ENCODE measurements around the gene ANXA2R.
"Not testable (repeated sequence)": the region's sequence is repeated elsewhere in the genome, so short reads cannot be mapped to it uniquely, and the experiment has no call there.

ANXA2R gene

DNA sequence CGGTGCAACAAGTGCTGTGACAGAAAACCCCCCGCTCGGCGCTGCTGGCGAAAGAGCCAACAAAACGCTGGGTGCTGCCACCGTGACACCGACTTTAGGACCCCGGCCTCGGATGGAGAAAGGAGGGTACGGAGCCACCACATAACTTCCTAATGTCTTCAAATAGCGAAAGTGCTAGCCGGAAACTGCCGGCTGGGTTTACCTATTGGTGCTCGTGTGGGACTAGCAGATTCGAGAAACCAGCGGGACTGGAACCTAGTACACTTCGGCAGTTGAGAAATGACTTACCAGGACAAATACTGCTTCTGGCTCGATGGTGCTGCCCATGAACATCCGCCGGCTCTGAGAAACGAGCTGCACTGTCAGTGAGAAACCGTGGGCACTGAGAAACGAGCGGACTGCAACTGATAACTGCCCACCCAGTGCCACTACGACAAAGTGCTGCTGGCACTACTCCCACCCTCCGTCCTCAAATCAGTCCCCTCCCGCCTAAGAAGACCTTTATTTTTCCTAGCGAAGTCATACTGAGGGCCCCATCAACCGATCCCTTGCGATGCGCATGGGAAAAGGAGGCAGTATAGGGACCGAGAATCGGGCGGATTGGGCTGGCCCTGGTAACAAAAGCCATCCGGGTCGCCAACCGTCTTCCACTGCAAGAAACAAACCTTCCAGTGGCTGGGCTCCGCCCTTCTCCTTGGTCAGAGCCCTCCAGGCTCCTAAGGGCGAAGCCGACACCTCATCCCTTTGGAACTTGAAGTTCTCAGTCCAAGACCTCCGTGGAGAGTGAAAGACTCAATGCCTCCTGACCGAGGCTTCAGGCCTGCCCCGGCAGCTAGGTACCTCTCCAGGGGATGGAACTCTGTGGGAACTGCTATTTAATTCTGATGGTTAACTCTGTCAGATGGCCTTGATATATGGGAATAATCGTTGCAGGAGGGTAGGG is 27.0 kb upstream of the ANXA2R start:
- peak overlapping the region; percentile 70 for H3K4me3 ChIP-seq (ENCODE audit: low read length)

DNA sequence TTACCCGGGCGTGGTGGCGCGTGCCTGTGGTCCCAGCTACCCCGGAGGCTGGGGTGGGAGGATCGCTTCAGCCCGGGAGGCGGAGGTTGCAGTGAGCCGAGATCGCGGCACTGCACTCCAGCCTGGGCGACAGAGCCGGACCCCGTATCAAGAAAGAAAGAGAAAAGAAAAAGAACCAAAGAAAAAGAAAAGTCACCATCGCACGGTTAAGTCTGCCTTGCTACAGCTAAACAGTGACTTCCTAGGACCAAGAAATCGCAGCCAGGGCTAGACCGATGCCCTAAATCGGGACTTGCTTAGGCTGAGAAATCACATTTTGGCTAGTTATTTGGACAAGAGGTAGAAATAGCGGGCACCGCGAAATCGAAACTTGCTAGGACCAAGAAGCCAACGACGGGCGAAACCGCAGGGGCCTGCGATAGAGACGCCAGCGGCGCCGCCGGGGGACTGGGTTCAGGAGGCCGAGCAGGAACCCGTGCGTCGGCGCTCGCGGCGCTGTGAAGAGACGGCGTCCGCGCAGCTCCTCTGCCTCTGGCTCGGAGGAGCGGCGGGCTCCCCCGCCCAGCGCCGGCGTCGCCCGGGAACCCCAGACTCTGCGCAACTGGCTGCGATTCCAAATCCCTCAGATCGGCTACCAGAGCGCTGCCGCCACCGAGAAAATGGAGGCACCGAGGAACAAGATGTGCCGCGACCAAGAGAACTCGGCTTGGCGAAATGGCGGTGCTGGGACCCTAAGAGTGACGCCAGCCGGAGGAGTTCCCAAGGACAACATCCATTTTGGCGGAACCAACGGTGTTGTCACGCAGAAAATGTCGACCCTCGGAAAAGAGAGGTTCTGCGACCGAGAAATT is 26.1 kb upstream of the ANXA2R start:
- peak overlapping the region; percentile 70 for H3K4me3 ChIP-seq (ENCODE audit: low read length)
- TF ChIP-seq ZNF274 (IDR thresholded peaks at IDR 0.05; ENCODE audit: low read depth, low read length), result no peak

More for the DNA sequence above, 27.0 kb upstream of the ANXA2R start:
- no peak for TF ChIP-seq ZNF274 (IDR thresholded peaks at IDR 0.05; ENCODE audit: low read depth, low read length)

DNA sequence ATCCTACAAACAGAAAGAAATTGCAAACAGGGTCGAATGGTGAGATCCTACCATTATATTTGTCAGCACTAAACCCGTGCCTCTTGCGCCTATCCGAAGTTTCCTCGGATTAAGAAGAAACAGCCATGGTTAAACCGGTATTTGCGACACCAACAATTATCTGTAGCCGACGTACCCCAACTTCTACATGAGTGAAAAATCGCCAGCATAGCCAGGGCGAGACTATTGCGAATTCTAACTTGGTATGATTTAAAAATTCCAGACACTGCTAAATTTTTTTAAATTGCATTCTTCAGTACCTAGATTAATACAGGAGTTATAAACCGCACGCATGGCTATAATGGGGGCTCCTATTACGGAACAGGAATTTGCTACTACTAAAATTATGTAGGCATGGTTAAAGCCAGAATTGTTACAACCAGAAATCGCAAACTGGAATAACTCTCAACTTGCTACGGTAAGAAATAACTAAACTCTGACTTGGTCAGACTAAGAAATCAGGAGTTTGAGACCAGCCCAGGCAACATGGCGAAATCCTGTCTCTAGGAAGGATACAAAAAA is 25.3 kb upstream of the ANXA2R start:
- TF ChIP-seq ZNF274 (IDR thresholded peaks at IDR 0.05; ENCODE audit: low read depth, low read length), result no peak
- peak overlapping the region; percentile 70 for H3K4me3 ChIP-seq (ENCODE audit: low read length)

DNA sequence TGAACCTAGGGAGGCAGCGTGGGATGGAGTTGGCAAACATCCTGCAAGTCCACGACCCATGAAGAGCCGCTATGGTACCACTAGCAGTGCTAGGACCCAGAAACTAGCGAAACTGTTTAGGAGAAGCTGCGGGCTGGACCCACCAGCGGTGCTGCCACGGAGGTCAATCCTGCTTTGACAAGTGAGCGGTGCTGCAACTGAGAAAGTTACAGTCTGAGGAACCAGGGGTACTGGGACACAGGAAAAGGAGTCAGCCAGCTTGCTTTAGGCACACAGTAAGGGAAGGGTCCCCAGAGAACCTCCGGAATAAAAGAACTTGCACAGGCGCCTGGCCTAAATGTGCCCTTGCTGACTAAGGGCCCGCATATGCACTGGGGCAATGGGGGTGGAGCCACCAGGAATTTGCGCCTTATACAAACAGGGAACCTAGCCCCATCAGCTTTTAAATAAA is 23.6 kb upstream of the ANXA2R start:
- H3K4me3 ChIP-seq (ENCODE audit: low read length), result no peak overlapping the region
- no peak for TF ChIP-seq ZNF274 (IDR thresholded peaks at IDR 0.05; ENCODE audit: low read depth, low read length)

DNA sequence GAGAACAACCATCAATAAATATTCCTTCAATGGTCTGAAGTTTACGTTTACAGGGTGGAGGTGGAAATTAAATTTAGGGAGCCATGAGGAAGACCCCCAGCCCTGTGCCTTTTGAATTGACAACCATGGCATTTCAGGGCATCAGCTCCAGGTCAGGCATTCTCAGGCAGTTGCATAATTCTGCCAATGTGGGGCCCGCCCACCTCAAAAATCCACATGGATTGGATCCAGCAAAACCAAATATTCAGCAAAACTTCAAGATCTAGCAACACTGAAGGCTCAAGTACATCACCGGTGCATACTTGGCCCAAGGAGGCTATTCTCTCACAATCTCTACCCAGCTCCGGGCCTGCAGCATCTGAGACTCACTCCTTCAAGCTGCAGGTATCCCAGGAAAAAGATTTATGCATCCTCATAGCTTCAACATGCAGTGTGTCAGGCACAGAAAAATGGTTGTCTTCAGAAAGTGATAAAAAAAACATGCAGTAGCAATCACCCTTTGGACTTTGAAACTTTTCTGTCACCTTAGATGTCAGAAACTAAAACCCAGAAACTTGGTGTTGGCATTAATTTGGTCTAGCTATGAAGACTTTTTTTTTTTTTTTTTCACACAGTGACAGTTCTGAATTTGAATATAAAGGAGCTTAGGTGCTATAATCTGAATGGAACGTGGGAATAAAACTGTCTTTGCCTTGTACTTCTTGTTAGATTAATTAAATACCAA is 21.4 kb upstream of the ANXA2R start:
- no peak overlapping the region for H3K4me3 ChIP-seq (ENCODE audit: low read length)
- TF ChIP-seq ZNF274 (IDR thresholded peaks at IDR 0.05; ENCODE audit: low read depth, low read length), result no peak

DNA sequence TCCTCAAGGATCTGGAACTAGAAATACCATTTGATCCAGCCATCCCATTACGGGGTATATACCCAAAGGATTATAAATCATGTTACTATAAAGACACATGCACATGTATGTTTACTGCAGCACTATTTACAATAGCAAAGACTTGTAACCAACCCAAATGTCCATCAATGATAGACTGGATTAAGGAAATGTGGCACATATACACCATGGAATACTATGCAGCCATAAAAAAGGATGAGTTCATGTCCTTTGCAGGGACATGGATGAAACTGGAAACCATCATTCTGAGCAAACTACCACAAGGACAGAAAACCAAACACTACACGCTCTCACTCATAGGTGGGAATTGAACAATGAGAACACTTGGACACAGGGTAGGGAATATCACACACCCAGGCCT is 19.9 kb upstream of the ANXA2R start:
- not testable (repeated sequence) for H3K4me3 ChIP-seq (ENCODE audit: low read length)

DNA sequence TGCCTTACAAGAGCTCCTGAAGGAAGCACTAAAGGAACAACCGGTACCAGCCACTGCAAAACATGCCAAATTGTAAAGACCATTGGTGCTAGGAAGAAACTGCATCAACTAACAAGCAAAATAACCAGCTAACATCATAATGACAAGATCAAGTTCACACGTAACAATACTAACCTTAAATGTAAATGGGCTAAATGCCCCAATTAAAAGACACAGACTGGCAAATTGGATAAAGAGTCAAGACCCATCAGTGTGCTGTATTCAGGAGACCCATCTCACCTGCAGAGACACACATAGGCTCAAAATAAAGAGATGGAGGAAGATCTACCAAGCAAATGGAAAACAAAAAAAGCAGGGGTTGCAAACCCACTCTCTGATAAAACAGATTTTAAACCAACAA is 15.0 kb upstream of the ANXA2R start:
- not testable (repeated sequence) for H3K4me3 ChIP-seq (ENCODE audit: low read length)

DNA sequence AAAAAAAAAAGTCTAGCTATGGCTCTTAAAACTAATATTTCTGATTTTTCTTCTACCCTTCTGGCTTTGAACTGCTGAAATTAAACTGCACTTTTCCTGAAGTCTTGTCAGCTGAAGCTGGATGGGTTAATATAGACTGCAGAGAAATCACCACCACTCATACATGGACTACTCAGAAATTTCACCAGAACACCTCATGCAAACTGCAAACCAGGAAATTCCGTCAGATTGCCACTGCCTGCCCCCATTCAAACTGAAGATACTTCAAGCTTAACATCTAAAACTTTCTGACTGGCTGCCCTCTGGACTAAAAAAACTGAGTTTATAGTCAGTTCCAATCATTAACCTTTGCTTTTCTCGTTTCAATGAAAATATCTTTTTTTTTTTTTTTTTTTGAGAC is 11.6 kb upstream of the ANXA2R start:
- TF ChIP-seq ZNF274 (IDR thresholded peaks at IDR 0.05; ENCODE audit: low read depth, low read length), result no peak
- H3K4me3 ChIP-seq (ENCODE audit: low read length), result no peak overlapping the region

DNA sequence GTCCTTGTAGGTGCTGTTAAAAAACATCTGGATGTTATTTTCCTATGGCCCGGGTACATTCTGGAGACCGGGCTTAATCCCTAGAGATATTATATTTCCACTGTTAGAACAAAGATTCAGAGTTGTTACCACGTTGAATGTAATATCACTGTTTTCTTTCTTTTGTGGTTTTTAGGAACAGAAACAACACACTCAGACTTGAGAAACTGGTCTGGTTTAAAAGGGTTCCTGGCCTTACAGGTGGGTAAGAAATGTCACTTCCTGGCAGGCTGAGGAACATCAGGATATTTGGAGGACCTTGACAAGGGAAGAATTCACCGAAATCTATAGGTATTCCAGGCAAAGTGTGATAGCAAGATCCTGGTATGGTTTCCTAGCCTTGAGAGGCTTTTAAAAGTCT is 10.3 kb upstream of the ANXA2R start:
- TF ChIP-seq ZNF274 (IDR thresholded peaks at IDR 0.05; ENCODE audit: low read depth, low read length), result no peak
- H3K4me3 ChIP-seq (ENCODE audit: low read length), result no peak overlapping the region

DNA sequence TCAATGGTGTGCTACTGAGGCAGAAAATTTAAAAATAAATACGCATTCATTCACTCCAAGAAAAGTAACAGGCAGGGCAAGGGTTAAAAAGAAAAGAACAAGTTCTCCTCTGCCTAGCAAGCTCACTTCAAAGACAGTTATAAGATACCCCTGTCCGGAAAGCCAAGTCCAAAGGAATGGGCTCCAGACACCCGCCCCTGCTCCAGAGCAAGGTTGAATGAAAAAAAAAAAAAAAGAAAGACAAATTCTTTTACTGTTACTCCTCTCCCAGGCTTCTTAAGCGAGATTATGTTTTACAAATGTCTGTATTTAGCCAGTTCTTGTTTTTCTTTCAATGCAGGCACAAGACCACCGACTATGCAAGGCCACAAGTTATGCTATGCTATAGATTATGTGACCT is 9.1 kb upstream of the ANXA2R start:
- H3K4me3 ChIP-seq (ENCODE audit: low read length), result no peak overlapping the region
- no peak for TF ChIP-seq ZNF274 (IDR thresholded peaks at IDR 0.05; ENCODE audit: low read depth, low read length)

DNA sequence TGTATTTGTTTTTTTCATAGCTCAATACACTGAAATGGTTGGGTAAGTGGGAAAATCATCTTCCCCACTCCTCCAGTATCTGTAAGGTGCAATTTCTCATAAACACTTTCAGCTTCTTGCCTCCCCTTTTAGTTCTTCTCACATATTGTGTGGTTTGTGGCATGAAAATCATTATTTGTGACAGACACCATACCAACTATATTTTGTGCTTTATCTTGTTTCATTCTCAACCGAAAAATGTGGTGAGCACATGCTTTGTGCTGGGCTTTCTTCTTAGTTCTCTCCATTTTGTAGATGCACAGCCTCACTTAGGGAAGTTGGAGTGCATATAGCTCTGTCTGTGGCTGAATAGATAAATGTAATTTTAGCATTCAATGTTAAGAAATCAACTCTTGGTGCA is 6.4 kb upstream of the ANXA2R start:
- no peak for TF ChIP-seq ZNF274 (IDR thresholded peaks at IDR 0.05; ENCODE audit: low read depth, low read length)
- no peak overlapping the region for H3K4me3 ChIP-seq (ENCODE audit: low read length)

DNA sequence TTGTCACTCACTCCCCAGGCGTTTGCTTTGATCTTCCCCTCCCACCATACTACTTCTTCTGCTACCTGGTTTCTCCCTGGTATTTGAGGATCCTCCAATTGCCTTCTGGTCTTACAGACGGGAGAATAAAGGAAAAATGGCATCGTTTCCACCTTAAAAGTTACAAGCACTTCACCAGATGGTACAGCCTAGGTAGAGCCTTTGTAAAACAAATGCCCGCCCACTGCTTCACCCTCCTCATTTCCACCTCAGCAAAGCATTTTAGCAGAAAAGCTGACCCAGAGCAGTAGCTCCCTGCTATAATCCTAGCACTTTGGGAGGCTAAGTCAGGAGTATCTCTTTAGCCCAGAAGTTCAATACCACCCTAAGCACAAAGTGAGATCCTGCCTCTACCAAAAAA is 5.1 kb upstream of the ANXA2R start:
- no peak overlapping the region for H3K4me3 ChIP-seq (ENCODE audit: low read length)
- no peak for TF ChIP-seq ZNF274 (IDR thresholded peaks at IDR 0.05; ENCODE audit: low read depth, low read length)

DNA sequence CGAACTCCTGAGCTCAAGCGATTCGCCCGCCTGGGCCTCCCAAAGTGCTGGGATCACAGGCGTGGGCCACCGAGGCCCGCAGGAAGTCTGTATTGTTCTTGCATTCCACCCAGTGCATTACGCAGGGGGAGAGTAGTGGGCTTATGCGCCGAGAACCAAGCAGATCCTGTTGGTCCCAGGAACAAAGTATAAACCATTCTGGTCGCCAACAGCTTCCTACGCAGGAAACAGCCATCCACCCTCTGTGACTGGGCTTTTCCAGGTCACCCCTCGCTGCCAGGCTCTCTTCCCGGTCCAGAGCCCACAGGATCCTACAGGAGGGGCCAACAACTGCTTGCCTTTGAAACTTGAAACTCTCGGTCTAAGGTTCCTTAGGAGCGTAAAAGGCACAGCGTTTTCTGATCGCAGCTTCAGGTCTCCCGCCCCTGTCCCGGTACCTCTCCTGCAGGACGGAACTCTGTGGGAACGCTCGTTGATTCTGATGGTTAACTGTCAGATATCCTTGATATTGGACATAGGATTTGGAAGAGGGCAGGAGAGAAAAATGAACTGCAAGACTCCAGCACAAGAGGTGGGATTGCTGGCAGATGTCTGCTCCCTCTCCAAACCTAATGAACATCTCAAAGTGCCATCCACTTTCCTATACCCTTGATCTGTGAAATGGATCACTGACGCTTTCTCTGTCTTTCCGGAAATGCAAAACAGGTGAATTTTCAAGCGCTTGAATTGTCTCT is 4.2 kb upstream of the ANXA2R start:
- no peak overlapping the region for H3K4me3 ChIP-seq (ENCODE audit: low read length)
- TF ChIP-seq ZNF274 (IDR thresholded peaks at IDR 0.05; ENCODE audit: low read depth, low read length), result no peak
